EL (cell line): ENCODE data around the gene SUMO3.
"Not testable (repeated sequence)": the region's sequence is repeated elsewhere in the genome, so short reads cannot be mapped to it uniquely, and the experiment has no call there.

ENCODE experiments used
- DNase-seq: peaks from one replicate; pipeline ENCODE4 v3.0.0-alpha.2; 2016

SUMO3 gene

DNA sequence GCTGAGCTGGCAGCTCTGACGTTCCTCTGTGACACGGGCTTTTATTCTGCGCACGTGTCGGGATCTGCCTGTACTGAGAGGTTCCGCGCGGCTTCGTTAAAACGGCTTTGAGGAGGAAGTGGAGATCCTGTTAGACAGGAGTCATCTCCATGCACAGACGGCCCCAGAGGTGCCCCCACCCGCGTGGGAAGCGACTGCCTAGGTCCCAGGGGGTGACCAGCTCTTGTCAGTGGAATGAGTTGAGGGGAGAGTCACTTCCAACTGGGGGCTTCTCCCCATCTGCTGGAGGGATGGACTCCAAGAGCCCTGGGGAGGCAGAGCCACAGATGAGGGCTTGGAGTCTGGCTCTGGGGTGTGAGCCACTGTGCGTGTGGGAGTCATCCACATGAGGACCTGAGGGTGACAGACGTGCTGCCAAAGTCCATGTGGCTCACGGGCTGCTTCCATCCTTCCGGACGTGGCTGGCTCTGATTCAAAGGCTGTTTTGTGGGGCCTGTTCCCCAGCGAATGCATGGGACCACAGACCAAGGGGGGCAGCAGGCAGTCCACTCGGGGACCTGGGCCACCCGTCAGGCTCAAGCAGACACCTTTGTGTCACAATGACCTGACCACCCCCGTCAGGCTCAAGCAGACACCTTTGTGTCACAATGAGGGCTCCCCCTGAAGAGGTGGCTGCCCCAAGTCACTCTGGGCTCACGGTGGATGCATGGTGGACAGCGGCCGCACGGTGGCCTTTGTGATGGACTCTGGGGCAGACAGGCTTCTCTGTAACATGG, 28.8 kb upstream of the SUMO3 start:
- DNase-seq = peak; percentile 54

DNA sequence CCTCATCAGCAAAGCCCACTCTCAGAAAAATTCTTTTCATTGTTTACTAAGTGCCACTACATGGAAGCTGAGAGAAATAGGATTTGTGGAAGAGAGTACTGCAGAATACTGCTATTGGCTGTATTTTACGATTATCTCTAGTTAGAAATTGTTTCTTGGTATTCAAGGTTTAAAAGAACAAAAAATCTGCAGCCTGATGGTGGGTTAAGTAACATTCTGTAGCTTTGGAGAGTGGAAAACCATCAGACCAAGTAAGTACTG, 28.3 kb upstream of the SUMO3 start:
- no peak for DNase-seq

DNA sequence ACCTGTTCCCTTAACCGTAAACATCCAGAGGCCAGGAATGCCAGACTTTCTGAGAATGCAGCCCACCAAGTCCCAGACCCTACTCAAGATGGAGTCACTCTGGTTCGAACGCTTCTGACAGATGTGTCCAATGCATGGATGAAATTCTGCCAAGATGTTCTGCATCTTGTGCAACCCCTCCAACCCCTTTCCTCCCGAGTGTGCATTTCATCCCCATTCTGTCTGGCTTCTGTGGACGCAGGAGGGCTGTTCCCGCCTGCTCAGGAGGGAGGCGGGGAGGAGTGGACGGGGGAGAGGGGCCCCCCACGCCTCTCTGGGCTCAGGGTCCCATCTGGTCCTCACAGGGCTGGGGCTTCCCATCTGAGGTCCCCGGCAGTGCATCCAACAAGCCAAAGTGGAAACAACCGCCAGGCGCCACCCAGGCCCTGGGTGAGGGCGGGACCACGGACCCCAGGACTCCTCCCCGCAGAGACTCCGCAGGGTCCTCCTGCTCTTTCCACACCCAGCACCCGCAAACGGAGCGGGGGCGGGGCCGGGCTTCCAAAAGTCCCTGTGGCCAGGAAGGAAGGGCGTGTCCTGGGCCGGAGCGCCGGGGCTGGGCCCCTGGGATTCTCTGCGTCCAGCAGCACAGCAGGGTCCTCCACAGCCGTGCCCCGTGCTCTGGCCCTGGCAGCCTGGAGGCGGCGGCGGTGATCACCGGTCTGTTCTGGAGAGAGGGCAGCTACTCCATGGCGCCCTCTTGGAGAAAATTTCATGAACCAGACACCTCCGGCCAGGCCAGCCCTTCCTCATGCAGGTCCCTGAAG, 27.8 kb upstream of the SUMO3 start:
- peak; percentile 83 for DNase-seq

DNA sequence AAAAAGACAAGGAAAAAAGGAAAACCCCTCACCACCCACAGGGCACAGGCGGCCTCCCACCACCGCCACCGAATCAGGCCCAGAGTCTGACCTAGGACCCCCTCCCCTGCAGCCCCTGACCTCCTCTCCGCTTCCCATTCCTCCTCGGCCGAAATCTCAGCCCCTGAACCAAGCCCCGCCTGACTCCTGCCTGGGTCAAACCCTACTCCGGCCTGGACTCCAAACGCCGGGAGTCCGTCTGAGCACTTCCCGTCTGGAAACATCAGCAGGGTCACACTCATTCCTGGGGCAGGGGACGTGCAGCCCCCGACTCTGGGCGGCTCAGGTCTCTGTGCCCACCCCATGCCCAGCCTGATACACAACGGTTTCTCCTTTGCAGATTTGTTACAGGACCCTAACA, 26.4 kb upstream of the SUMO3 start:
- no peak for DNase-seq

DNA sequence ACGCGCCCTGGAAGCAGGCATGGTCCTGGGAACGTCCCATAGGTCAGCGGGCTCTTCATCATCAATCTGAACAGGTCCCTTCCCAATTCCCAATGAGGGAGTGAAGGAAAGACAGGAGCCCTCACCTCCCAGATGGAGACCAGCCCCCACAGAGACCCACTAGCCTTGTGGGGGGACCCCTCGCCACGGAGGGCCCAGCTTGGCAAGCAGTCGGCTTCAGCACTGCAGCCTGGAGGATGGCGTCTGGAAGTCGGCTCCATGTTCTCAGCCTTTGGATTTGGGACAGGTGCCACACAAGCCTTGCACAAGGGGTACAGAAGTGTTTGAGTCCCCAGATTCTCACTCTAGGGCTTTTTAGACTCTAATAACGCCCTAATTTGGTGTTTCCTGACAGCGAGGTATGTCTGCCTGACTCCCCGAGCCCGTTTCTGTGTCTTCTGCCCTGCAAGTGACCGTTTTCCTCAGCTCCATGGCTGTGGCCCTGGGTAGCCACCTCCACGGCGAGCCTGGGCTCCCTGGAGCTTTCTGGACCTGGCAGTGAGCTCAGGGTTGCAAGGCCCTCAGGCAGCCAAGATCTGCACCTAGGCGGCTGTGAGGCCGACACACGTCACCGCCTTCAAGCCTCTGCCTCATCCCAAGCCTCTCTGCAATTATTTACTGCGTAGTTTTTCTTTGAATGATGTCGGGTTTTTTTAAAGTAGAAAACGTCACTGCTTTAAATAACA, 25.0 kb upstream of the SUMO3 start:
- no peak for DNase-seq

DNA sequence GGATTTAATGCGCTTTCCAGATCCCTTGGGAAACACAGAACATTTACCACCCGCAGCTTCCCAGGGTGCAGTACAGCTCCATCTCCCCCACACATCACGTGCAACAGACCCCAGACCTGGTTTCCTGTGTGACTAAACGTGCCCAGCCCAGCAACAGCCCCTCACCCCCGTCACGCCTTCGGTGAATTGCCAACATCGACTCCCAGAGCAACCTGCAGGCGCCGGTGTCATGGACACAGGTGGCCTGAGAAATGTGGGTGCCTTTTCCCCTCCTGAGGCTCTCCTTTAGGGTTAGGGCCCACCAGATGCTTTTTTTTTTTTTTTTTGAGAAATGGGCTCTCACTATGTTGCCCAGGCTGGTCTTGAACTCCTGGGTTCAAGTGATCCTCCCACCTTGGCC, 24.2 kb upstream of the SUMO3 start:
- DNase-seq = no peak

DNA sequence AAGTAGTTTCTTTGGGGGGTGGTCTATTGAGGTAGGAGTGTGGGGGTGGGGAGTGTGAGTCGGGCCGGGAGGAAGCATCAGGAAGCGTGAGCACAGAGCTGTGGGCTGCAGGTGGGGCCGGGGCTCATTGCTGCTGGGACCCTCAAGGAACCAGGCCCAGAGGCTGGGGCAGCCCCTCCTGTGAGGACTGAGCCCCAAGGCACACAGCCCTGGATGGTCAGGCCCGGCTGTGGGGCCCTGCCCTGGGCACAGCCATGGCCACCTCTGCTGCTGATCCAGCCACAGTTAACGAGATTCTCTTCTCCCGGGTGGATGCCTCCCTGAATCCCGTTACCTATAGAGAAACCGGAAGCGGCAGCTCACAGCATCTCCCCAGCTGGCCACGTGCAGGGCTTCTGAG, 22.9 kb upstream of the SUMO3 start:
- no peak for DNase-seq

DNA sequence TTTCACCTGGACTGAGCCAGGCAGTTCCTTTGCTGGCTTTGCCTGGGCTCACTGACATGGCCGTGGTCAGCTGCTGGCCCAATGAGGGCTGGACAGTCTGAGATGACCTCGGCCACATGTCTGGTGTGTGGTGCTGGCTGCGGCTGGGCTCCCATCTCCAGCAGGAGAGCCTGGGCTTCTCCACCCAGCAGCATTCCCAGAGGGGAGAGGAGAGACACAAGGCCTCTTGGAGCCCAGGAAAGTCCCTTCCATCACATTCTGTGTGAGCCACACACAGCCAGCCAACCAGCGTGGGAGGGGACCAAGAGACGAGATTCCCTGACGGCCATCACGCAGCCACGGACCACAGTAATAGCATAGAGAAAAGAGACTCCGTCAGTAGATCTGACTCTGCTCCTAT, 21.1 kb upstream of the SUMO3 start:
- no peak for DNase-seq

DNA sequence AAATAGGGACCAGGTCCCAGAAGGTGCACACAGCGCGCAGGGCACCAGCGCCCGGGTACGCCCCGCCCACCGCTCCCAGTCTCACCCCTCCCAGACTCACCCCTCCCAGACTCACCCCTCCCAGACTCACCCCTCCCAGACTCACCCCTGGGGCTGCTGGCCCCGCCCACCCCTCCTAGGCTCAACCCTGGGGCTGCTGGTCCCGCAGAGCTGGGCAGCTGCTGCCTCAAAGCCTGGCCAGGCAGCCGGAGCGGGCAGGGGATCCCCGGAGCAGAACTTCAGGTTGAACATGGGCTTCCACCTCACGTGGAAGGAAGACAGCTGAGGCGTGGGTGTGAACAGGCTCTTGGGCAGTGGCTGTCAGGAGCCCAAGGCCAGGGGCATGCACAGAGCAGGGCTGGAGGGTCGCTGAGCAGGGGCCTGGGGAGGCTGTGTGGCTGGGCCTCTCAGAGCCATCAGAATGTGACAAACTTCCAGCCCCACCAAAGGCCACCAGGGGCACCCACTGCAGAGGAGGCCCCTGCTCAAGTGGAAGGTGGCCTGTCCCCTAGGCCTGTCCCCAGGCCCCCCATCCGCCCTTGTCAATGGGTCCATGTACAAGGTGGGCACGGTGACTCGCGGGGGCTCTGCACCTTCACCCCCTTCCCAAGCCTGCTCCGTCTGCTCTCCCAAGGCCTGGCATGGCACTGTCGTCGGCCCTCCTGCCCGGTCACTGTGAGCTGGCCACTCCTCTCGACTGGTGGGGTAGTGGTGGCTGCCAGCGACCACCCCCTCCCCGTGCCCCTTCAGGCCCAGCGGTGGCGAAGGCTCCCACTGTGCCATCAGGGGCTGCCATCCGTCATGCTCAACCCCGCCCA, 20.4 kb upstream of the SUMO3 start:
- DNase-seq = no peak

DNA sequence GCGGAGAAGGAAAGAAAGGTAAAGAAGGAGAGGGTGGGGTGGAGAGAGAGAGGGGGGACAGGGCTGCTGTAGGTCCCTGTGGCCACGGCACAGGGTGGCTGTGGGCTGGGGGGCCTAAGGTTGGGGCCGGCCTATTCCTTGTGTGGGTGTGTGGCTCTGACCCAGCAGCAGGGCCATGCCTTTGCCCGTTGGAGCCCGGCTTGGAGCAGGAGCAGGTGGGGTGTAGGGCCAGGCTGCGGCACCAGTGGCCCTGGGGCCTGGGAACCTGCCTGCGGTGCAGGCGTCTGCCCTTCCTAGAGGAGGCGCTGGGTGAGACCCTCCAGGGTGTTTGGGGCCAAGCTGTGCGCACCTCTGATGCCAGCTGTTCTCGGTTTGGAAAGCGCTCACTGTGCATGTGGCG, 19.7 kb upstream of the SUMO3 start:
- no peak for DNase-seq

DNA sequence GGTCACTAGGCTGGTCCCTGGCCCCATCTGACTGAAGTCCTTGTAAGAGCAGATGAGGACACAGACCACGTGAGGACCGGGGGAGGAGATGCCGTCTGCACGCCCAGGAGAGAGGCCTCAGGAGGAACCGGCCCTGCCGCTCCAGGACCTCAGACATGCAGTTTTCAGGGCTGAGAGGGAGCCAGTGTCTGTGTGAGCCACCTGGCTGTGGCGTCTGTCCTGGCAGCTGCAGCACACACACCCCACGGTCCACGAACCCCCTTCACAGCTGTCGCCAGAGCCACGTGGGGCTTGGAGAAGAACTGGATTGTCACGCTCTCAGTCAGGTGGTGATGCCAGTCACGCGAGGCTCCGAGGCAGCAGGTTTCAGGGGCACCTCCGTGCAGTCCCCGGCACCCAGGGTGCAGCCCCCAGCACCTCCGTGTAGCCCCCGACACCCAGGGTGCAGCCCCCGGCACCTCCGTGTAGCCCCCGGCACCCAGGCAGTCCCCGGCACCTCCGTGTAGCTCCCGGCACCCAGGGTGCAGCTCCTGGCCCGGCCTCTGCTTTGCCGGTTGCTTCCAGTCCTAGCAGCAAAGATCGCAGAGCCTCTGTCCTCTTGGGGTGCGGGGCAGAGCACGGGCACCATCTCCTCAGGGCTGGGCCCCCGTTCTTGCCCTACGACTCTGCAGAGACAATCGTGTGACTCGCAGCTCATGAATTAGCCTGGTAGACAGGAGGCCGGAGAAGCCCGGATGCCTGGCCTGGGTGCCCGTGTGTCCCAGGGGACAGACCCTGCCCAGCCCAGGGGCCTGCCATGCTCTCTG, 19.0 kb upstream of the SUMO3 start:
- peak; percentile 59 for DNase-seq

DNA sequence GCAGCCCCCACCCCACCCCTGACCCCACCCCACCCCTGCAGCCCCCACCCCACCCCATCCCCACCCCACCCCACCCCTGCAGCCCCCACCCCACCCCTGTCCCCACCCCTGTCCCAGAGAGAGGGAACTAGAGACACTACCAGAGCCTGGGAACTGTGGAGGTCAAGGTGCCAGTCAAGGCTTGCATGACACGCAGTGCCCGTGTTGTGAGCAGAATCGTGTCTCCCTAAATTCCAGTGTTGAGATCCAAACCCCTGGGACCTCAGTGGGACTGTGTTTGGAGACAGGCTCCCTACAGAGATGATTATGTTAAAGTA, 18.4 kb upstream of the SUMO3 start:
- DNase-seq = no peak

DNA sequence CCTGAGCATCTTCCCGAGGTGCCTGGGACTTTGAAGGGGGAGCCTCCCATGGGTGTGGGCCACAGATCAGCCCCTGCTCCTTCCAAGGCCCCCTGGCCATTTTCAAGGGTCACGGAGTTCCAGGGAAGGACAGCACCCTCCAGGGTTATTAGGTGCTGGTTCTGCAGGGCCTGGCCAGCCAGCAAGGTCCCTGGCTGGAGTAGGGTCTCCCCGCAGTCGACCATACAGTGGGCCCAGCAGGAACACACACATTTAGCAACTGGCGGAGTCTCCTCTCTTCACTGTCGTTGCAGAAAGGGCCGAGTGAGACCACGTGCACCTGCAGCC, 17.7 kb upstream of the SUMO3 start:
- DNase-seq = no peak

DNA sequence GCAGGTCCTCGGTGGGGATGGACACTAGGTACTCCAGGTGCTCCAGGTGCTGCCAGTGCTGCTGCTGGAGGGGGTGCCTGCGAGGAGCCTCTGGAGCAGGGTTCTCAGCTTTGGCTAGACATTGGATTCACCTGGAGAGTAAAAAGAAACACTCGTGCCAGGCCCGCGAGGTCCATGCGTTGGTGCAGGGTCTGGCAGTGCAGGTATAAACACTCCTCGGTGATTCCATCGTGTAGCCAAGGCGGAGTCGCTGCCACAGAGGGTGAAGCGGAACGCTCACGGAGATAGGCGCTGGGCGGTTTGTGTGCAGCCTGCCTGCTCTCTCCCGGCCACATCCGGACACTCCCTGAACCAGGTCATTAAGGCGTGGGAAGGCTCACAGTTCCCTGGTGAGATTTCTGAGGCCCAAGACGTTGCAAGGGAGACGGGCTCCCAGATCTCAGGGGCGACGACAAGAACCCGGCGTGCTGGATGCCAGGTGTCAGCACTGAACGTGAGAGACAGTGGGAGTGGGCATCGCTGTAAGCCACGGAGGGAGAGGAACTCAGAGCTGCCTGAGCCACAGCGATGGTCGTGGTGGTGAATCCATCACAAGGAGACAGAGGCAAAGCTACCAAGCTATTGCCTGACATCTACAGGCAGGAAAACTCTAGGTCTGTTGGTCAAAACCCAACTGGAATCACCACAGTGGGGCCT, 17.2 kb upstream of the SUMO3 start:
- no peak for DNase-seq

DNA sequence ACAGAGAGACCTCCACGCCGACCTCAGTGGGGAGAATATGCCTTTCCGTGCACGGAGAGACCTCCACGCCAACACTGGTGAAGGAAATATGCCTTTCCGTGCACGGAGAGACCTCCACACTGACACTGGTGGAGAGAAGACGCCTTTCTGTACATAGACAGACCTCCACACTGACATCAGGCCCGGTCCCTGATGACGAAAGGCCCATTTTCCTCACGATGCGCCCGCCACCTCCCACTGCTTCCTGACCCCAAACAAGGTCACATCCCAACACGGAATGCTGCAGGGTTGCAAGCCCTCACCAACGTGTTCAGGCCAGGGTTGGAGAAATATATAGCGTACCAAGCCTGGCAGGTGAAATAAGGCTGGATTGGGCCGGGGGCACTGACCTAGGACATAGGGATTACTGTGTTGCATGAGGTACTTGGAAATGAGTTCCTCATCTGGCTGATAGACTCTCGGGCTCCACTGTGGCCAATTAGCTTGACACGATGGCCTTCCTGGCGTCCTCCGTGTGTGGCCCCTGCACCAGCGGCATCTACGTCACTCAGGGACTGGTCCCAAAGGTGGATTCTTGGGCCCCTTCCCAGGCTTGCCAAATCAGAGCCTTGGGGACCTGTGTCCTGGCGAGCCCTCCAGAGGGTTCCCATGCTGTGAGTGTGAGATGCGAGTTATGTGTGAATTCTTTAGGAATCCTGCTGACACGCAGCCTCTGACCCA, 16.5 kb upstream of the SUMO3 start:
- DNase-seq = no peak

DNA sequence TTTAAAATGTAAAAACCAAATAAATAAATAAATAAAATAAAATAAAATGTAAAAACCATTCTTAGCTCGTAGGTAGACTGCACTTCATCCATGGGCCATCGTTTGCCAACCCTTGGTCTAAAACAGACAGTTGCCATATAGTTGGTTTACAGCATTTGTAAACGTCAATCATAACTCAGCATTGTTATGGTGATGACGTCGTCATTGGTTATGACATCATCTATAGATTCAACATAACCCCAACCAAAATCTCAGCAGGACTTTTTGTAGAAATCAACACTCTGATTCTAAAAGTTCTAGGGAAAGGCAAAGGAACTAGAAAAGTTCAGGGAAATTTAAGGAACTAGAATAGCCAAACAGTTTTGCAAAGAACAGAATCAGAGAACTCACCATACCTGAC, 15.8 kb upstream of the SUMO3 start:
- no peak for DNase-seq

DNA sequence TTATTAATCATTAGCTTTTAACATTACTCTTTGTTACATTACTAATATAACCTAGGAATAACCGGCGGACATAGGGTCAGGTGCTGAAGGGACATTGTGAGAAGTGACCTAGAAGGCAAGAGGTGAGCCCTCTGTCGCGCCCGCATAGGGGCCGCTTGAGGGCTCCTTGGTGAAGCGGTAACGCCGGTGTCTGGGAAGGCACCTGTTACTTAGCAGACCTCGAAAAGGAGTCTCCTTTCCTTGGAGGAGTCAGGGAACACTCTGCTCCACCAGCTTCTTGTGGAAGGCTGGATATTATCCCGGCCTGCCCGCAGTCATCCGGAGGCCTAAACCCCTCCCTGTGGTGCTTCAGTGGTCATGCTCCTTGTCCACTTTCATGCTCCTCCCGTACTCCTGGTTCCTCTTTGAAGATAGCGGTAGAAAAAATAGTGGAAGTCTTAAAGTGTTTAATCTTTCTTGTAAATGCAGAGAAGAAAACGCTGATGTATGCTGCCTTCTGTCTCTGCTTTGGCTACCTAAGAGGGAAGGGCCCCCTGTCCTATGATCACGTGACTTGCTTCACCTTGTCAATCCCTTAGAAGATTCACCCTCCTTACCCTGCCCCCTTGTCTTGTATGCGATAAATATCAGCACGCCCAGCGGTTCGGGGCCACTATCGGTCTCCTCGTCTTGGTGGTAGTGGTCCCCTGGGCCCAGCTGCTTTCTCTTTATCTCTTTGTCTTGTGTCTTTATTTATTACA, 14.8 kb upstream of the SUMO3 start:
- DNase-seq = not testable (repeated sequence)

DNA sequence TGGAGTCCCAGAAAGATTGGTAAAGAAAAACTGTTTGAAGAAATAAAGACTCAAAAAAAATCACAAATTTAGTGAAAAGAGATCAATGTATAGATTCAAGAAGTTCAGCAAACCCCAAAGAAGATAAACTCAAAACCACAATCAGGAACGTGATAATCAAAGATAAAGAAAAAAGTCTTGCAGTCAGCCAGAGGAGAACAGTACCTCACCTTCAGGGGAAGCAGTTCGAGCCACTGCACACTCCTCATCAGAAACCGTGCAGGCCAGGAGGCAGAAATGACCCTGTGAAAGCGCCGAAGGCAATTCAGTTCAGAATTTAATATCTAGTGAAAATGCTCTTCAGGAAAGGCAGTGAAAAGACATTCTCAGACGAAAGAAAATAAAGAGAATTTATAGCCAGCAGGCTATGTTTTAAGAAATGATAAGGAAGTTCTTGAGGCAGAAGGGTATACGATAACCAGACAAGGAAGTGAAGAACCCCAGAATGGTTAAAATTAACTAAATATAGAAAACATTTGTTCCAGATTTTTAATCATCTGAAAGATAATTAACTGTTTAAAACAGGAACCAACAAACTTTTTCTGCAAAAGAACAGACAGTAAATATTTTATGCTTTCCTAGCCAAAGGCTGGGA, 13.5 kb upstream of the SUMO3 start:
- no peak for DNase-seq

DNA sequence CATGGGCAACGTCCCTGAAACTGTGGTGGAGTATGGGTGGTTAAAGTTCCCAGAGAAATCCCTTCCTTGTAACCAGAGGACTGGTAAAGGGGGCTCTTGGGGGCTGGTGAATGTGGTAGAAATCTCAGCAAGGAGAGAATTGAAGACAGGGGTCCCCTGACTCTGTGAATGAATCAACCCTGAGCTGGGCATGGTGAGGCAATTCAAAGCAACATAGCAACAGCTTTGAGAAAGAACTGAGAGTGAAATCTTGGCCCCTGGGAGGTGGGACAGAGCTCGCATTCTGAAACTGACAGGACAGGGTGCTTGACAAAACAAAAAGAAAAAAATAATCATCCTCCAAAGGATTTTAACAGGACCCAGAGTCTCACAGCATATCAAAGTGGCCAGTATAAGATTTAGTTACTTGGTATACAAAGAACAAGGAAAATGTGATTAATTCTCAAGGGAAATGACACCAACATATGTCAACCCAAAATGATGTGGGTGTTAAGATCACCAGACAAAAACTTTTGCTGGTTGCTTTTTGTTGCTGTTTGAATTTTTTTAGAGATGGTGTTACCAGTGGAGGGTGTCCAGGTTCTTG, 11.7 kb upstream of the SUMO3 start:
- no peak for DNase-seq
